Activated CD4-positive, alpha-beta T cell treated with anti-CD3 and anti-CD28 coated beads, Interleukin-2, amount 10 ng/mL, durations not matched to agents 7 days and 5 days (primary cell): ENCODE data around the gene SHC4. TPM values are rescaled to one million over a fixed set of nuclear protein-coding genes. Genes with fewer than 3 reads are reported as not detected.
A peak's percentile ranks its signal among the peaks of the same experiment; 100 is the strongest.

Experiments
- CTCF ChIA-PET: fragments of 350-600 bp; sonication (Branson Sonifier 250); formaldehyde crosslinking; loops from one replicate; lab custom pipeline; 2021; ENCODE audit warnings: antibody characterized with exemption; lab: Charles Lee
- POLR2A ChIA-PET: fragments of 350-600 bp; sonication (Branson Sonifier 250); formaldehyde crosslinking; loops from one replicate; lab custom pipeline; 2021; ENCODE audit warnings: antibody characterized with exemption; lab: Charles Lee
- DNase-seq: peaks from one replicate; pipeline ENCODE4 v3.0.0-alpha.2; 2020
- H3K27ac Mint-ChIP-seq: one replicate; pipeline ENCODE4 v1.8.0; 2021; ENCODE audit warnings: mild to moderate bottlenecking, moderate library complexity, mixed read lengths
- H3K27me3 Mint-ChIP-seq: one replicate; pipeline ENCODE4 v1.8.0; 2021; ENCODE audit warnings: mixed read lengths
- H3K36me3 Mint-ChIP-seq: one replicate; pipeline ENCODE4 v1.8.0; 2021; ENCODE audit warnings: low read depth, mixed read lengths
- H3K4me1 Mint-ChIP-seq: one replicate; pipeline ENCODE4 v1.8.0; 2021; ENCODE audit warnings: mixed read lengths
- H3K4me3 Mint-ChIP-seq: one replicate; pipeline ENCODE4 v1.8.0; 2021; ENCODE audit warnings: mild to moderate bottlenecking, moderate library complexity, mixed read lengths
- H3K9me3 Mint-ChIP-seq: one replicate; pipeline ENCODE4 v1.8.0; 2021; ENCODE audit warnings: mixed read lengths
- total RNA-seq, 2 experiments: library from RNA; stranded (reverse); gene quantifications; one replicate each; pipeline ENCODE4 v1.2.3, GENCODE V29; 2021

Gene SHC4
- total RNA-seq, 2 experiments from 2014 or later = 0.30 to 0.46 TPM

DNA sequence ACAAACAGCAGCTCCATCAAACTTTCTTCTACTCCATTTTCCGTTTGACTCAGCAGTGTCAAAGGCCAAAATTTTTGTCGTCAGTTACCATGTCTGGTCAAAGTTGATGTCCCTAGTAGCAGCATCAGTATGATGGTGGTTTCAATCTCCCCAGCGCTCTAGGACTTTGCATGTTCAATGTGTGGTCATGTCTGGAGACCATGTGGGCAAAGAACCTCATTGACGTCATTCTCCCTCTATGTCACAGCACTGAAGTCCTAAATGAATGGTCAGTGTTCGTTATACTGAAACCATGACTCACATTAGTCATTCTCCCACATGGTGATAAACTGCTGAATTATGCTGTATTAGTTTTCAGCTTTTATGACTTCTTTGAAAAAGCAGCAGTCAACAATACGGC lies 23.2 kb downstream of the SHC4 start:
- Mint-ChIP-seq H3K4me1 (peaks cover 3% of the 10 kb centered on the region), H3K4me3 (no peak overlapping the region), H3K36me3 (no peaks in the 10 kb centered on the region), H3K27ac (no peak overlapping the region), H3K27me3 (peaks cover 17% of the 10 kb centered on the region), H3K9me3 (no peaks in the 10 kb centered on the region)
- DNase-seq = no peak
- ChIA-PET CTCF (interaction anchor here (1.1 to 2.2 kb wide), 7 partner anchors 23 to 63 kb away, joined by 3 to 7 read pairs (median 3); partner anchors contain the start of genes EID1 and SHC4), POLR2A (no interaction called here)

GRCh38 chr15:48939648-48940047 lies 24.1 kb downstream of the SHC4 start:
- Mint-ChIP-seq H3K9me3 (no peaks in the 10 kb centered on the region), H3K4me3 (no peak overlapping the region), H3K4me1 (no peaks in the 10 kb centered on the region), H3K36me3 (no peaks in the 10 kb centered on the region), H3K27ac (no peak overlapping the region), H3K27me3 (peaks cover 26% of the 10 kb centered on the region)
- DNase-seq = no peak
- ChIA-PET CTCF (interaction anchor here (1.1 to 1.6 kb wide), 4 partner anchors 28 to 62 kb away, joined by 3 to 5 read pairs (median 3); partner anchors contain the start of gene EID1), POLR2A (no interaction called here)

DNA sequence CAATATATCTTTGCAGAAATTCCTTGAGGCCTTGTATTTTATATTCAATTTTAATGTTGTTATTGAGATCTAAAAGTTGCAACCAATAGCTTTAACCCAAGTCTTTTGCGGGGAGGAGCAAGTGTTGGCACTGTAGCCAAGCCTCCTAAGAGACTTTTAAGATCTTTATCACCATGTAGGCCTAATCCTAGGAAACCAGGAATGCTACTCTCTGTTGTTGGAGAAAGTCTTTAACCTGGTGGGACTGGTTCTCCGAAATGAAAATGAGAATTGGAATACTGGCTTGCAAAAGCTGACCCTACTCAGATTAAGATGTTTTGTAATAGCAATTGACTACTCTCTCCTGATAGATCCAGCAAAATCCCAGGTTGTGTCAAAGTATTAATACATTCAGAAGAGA lies 25.8 kb downstream of the SHC4 start:
- ChIA-PET CTCF (no interaction called here), POLR2A (no interaction called here)
- Mint-ChIP-seq H3K4me1 (no peaks in the 10 kb centered on the region), H3K27ac (no peak overlapping the region), H3K4me3 (no peak overlapping the region), H3K27me3 (peaks cover 25% of the 10 kb centered on the region), H3K9me3 (no peaks in the 10 kb centered on the region), H3K36me3 (no peaks in the 10 kb centered on the region)
- DNase-seq = no peak

DNA sequence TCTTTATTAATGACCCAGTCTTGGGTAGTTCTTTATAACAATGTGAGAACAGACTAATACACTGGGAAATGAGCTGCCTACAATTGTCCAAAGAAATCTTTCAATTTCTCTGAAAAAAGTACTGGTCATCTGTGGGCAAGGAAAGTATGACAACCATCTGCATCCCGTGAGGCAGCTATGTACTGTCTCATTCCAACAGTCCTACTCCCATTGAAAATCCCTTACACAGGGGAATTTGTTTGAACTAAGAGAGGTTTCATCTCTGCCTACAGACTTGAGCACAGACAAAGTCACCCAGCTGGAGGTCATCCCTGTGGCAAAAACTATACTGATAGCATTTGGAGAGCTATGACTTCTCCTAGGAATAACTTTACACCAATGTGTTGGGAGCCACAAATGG lies 27.1 kb downstream of the SHC4 start:
- peaks cover 2% of the 10 kb centered on the region for H3K9me3 Mint-ChIP-seq
- CTCF ChIA-PET = interaction anchor here (1.0 to 1.2 kb wide), 2 partner anchors 11 to 25 kb away, joined by 4 to 5 read pairs; no protein-coding TSS in a partner anchor

DNA sequence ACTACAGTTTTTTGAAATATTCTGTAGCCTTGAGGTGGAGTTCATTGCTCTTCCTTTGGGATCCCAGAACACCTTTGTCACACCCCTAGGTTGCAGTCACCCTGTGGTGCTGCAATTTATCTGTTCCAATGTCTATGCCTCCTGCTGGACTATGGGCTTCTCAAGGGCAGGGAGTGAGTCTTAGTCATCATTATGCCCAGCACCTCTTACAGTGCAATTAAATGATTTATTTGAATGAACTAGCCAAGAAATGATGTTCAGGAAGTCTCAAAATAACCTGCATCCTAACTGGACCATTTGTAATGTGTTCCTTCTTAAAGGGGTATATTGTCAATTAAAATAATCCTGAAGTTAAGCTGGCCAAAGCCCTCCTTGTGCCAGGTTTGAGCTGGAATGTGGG lies 28.5 kb downstream of the SHC4 start:
- H3K36me3 Mint-ChIP-seq = no peaks in the 10 kb centered on the region
- ChIA-PET POLR2A (no interaction called here), CTCF (interaction anchor here (1.2 kb wide), 1 partner anchor 27 kb away, joined by 4 read pairs; no protein-coding TSS in a partner anchor)
- no peak overlapping the region for H3K4me3 Mint-ChIP-seq
- H3K27me3 Mint-ChIP-seq = peaks cover 22% of the 10 kb centered on the region
- H3K9me3 Mint-ChIP-seq = peaks cover 2% of the 10 kb centered on the region
- no peak for DNase-seq
- H3K4me1 Mint-ChIP-seq = peaks cover 3% of the 10 kb centered on the region
- no peak overlapping the region for H3K27ac Mint-ChIP-seq

More for the DNA sequence above, 27.1 kb downstream of the SHC4 start:
- no peak overlapping the region for H3K27ac Mint-ChIP-seq
- H3K36me3 Mint-ChIP-seq = no peaks in the 10 kb centered on the region
- H3K27me3 Mint-ChIP-seq = peaks cover 28% of the 10 kb centered on the region
- POLR2A ChIA-PET = no interaction called here
- DNase-seq = no peak
- H3K4me3 Mint-ChIP-seq = no peak overlapping the region
- no peaks in the 10 kb centered on the region for H3K4me1 Mint-ChIP-seq

DNA sequence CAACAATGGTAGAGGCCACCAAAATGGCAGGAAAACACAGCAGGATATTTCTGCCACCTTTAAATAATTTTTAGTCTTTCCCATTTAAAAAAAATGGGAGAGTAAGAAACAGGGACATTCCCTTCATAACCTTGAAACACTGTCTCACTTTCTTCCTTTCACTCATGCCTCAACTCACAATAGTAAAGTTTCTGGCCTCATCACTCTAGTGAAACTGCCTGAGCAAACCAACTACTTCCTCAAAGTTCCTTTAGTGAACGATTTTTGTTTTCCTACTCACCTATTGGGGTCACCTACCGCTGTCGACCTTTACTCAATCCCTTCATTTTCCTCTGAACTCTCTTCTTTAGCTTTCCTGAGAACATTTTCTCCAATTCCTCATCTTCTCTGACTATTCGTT lies 33.0 kb downstream of the SHC4 start:
- POLR2A ChIA-PET = no interaction called here
- Mint-ChIP-seq H3K36me3 (no peaks in the 10 kb centered on the region), H3K4me3 (no peak overlapping the region), H3K27me3 (peaks cover 17% of the 10 kb centered on the region), H3K27ac (no peak overlapping the region), H3K9me3 (peaks cover 2% of the 10 kb centered on the region), H3K4me1 (peaks cover 16% of the 10 kb centered on the region)
- DNase-seq = no peak
- CTCF ChIA-PET = interaction anchor here (0.8 to 1.0 kb wide), 2 partner anchors 11 to 56 kb away, joined by 3 read pairs; no protein-coding TSS in a partner anchor

GRCh38 chr15:48929661-48930060 lies 34.1 kb downstream of the SHC4 start:
- no peaks in the 10 kb centered on the region for H3K36me3 Mint-ChIP-seq
- no peak for DNase-seq
- H3K9me3 Mint-ChIP-seq = peaks cover 2% of the 10 kb centered on the region
- no peak overlapping the region for H3K4me3 Mint-ChIP-seq
- no peak overlapping the region for H3K27ac Mint-ChIP-seq
- CTCF ChIA-PET = interaction anchor here (0.7 to 1.0 kb wide), 2 partner anchors 12 to 18 kb away, joined by 3 read pairs; no protein-coding TSS in a partner anchor
- POLR2A ChIA-PET = interaction anchor here (0.6 kb wide), 1 partner anchor 54 kb away, joined by 3 read pairs; no protein-coding TSS in a partner anchor
- peaks cover 26% of the 10 kb centered on the region for H3K4me1 Mint-ChIP-seq
- H3K27me3 Mint-ChIP-seq = peaks cover 8% of the 10 kb centered on the region

DNA sequence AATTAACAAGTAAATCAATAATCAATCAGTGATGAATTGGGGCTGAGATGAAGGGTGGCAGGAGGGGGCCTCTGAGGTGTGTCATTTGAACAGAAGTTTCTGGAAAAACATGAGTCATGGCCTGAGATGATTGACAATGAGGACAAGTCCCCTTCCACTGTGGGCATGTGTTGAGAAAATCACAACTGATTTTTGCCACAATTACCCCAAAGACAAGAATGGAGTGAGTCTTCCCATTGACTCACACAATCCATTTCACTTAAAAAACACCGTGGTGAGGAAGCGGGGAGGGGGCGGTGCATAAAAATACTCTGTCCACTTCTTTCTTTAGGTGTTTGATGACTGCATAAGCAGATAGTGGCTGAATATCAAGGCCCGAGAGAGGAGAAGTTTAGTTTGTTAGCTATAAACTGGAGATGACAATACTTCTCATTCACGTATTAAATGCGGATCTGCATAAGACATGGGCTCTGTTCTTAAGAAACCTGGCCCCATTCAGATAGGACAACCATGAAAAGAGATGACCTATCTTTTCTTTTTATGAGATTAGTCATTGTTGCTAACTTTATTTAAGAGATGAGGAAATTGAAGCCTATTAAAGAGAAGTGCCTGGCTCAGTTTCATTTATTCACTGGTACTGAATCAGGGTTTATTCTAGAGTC lies 34.7 kb downstream of the SHC4 start:
- peaks cover 2% of the 10 kb centered on the region for H3K9me3 Mint-ChIP-seq
- CTCF ChIA-PET = interaction anchor here (0.7 kb wide), 1 partner anchor 18 kb away, joined by 3 read pairs; no protein-coding TSS in a partner anchor
- H3K27ac Mint-ChIP-seq = no peak overlapping the region
- POLR2A ChIA-PET = interaction anchor here (0.6 kb wide), 1 partner anchor 53 kb away, joined by 3 read pairs; no protein-coding TSS in a partner anchor
- DNase-seq = peak; percentile 24
- no peak overlapping the region for H3K4me3 Mint-ChIP-seq
- peaks cover 26% of the 10 kb centered on the region for H3K4me1 Mint-ChIP-seq
- H3K36me3 Mint-ChIP-seq = no peaks in the 10 kb centered on the region
- H3K27me3 Mint-ChIP-seq = peaks cover 8% of the 10 kb centered on the region

DNA sequence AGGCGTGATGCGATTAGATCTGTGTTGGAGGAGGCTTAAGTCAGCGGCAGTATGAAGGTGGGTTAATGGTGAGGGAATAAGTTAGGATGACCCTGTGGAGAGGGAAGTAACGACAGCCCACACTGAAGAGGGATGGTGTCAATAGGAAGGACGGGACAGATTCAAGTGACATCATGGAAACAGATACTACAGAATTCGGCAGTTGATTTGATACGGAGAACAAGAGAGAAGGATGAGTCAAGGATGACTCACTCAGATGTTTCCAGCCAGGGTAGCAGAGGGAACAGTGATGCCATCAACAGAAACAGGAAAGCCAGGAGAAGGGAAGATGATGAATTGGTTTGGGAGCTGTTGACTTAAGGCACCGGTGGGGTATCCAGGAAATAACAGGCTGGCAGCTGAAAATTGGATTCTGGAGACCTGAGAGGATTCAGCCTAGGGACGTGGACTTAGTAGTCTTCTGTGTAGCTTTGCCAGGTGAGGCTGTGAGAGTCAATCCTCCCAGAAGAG lies 38.0 kb downstream of the SHC4 start:
- peaks cover 24% of the 10 kb centered on the region for H3K4me1 Mint-ChIP-seq
- H3K36me3 Mint-ChIP-seq = no peaks in the 10 kb centered on the region
- CTCF ChIA-PET = interaction anchor here (0.6 to 1.9 kb wide), 7 partner anchors 10 to 157 kb away, joined by 3 to 8 read pairs (median 3); no protein-coding TSS in a partner anchor
- H3K27me3 Mint-ChIP-seq = peaks cover 7% of the 10 kb centered on the region
- no peak overlapping the region for H3K4me3 Mint-ChIP-seq
- DNase-seq = no peak
- POLR2A ChIA-PET = interaction anchor here (0.5 kb wide), 1 partner anchor 135 kb away, joined by 6 read pairs; no protein-coding TSS in a partner anchor
- H3K27ac Mint-ChIP-seq = no peak overlapping the region
- peaks cover 5% of the 10 kb centered on the region for H3K9me3 Mint-ChIP-seq

DNA sequence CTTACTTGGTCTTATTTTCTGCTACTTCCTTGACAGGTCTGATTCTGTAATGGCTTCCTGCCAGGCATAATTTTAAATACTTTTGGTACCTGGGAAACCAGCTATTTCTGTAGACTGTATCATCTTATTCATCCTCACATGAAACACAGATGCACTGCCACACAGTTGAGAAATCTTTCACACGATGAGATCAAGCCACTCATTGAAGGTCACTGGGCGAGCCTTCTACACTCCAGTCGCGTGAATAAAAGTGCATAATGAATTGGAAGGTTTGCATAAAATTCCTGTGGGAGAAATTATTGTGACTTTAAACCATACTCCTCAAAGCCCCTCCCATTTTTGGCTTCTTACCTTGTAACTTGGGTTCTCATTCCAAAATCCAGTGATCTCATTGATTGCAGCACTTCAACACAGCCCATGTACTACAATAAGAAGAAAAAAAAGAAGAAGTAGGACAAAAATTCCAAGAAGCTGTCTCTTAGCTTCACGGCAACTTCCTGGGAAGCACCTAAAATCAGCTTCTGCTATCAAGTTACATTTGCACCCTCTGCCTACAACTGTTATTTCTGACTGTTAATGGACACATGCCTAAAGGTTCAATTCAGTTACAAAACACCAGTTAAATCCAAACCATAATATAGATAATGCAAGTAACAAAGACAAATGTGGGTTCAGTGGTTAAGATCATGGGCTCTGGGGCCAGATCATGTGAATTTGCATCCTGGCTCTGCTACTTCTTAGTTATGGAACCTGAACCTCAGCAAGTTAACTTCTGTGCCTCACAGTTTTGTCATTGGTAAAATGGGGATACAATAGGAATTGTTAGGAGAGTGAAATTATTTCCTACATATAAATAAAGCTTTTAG lies 39.0 kb downstream of the SHC4 start:
- H3K4me1 Mint-ChIP-seq = peaks cover 23% of the 10 kb centered on the region
- peaks cover 9% of the 10 kb centered on the region for H3K27me3 Mint-ChIP-seq
- no peak for DNase-seq
- ChIA-PET CTCF (interaction anchor here (0.8 to 1.6 kb wide), 4 partner anchors 9 to 44 kb away, joined by 3 to 4 read pairs (median 3); partner anchors contain the start of gene SHC4), POLR2A (no interaction called here)
- peaks cover 5% of the 10 kb centered on the region for H3K9me3 Mint-ChIP-seq
- no peaks in the 10 kb centered on the region for H3K36me3 Mint-ChIP-seq
- H3K4me3 Mint-ChIP-seq = no peak overlapping the region
- H3K27ac Mint-ChIP-seq = no peak overlapping the region

GRCh38 chr15:48922046-48922445 lies 41.7 kb downstream of the SHC4 start:
- Mint-ChIP-seq H3K27me3 (peaks cover 21% of the 10 kb centered on the region), H3K36me3 (no peaks in the 10 kb centered on the region)

DNA sequence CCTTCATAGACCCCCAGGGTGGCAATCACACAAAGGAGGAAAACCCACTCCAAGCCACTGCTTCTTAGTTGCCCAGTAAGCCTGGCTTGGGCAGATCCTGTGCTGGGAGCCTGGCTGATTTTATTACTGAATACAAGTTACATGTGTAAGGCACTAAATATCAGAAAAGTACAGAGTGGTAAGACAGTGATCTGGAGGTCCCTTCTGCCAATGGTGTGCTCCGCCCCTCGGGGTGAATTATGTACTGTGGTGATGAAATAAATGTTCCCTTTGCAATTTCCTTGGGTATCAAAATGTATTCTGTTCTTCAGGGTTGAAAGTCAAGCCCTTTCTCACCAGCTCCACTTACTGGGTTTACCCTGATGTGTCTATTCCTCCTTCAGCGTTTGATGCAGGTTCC lies 47.0 kb downstream of the SHC4 start:
- Mint-ChIP-seq H3K4me1 (no peaks in the 10 kb centered on the region), H3K4me3 (no peak overlapping the region), H3K9me3 (peaks cover 2% of the 10 kb centered on the region), H3K27me3 (peaks cover 30% of the 10 kb centered on the region), H3K27ac (no peak overlapping the region), H3K36me3 (no peaks in the 10 kb centered on the region)
- DNase-seq = no peak
- POLR2A ChIA-PET = no interaction called here
- CTCF ChIA-PET = interaction anchor here (1.6 to 2.0 kb wide), 2 partner anchors 11 to 59 kb away, joined by 3 to 6 read pairs; no protein-coding TSS in a partner anchor

More at GRCh38 chr15:48922046-48922445, 41.7 kb downstream of the SHC4 start:
- ChIA-PET POLR2A (no interaction called here), CTCF (no interaction called here)
- Mint-ChIP-seq H3K4me3 (no peak overlapping the region), H3K9me3 (peaks cover 5% of the 10 kb centered on the region), H3K27ac (no peak overlapping the region), H3K4me1 (peaks cover 12% of the 10 kb centered on the region)
- no peak for DNase-seq
